HCT116 (cell line): ENCODE results near the gene MID1IP1. TPM values are rescaled to one million over a fixed set of nuclear protein-coding genes. Genes with fewer than 3 reads are reported as not detected.

Experiments used
- ATAC-seq: fragments of 200-7000 bp; cut with Tn5 transposase; 2 replicates; pipeline ENCODE4 v1.9.1; 2020; ENCODE audit warnings: mild to moderate bottlenecking, moderate library complexity
- BruUV-seq: library from RNA; stranded (reverse); fragments of 400-500 nt; replicated peaks from 2 replicates; lab custom pipeline; 2021; lab: Mats Ljungman, UMichigan
- CTCF ChIA-PET: fragments of 300-600 bp; sonication (Branson Sonifier 250); formaldehyde crosslinking; loops from one replicate; lab custom pipeline; 2021; ENCODE audit warnings: antibody characterized with exemption; lab: Charles Lee
- POLR2A ChIA-PET: fragments of 300-600, 350-600 bp; sonication (Branson Sonifier 250); formaldehyde crosslinking; loops from one replicate; lab custom pipeline; 2021; ENCODE audit warnings: antibody characterized with exemption; lab: Charles Lee
- RAD21 ChIA-PET, 2 experiments: fragments of 300-600 bp; sonication (Branson Sonifier 250); formaldehyde crosslinking; loops; one replicate each; lab custom pipeline; 2023; ENCODE audit warnings: low total read pairs in 2 of 2; ENCODE audit not compliant: uncharacterized antibody in 2 of 2, unreplicated experiment in 2 of 2, low non-redundant PET in 1 of 2; lab: Charles Lee
- DNase-seq: peaks from one replicate; pipeline ENCODE4 v3.0.0-alpha.2; 2010; ENCODE audit warnings: low read depth, low spot score
- H2AFZ ChIP-seq: fragments of 200-600 bp; shearing (Covaris generic), sonication (generic); 2 replicates; pipeline ENCODE4 v1.6.1; 2017; ENCODE audit warnings: low read depth, mixed run types, mixed read lengths, antibody characterized with exemption, low read length; ENCODE audit not compliant: poor library complexity, severe bottlenecking
- H3K27ac ChIP-seq: 2 replicates; pipeline ENCODE4 v1.5.1; 2012; ENCODE audit warnings: low read depth, low read length
- H3K27me3 ChIP-seq: fragments of 200-600 bp; sonication (generic); 2 replicates; pipeline ENCODE4 v1.6.1; 2016; ENCODE audit warnings: mixed run types, low read length, mixed read lengths; ENCODE audit not compliant: insufficient read depth
- H3K36me3 ChIP-seq, 2 experiments: fragments of 200-500 bp in 1 of 2; fragments of 200-600 bp in 1 of 2; sonication (Bioruptor generic) in 1 of 2; sonication (generic) in 1 of 2; 2 replicates each; pipeline versions ENCODE4 v1.5.1 to v1.6.1; 2014 to 2016; ENCODE audit warnings: low read length in 2 of 2, inconsistent platforms in 1 of 2, mixed read lengths in 1 of 2, mixed run types in 1 of 2; ENCODE audit not compliant: insufficient read depth in 2 of 2, control insufficient read depth in 1 of 2
- H3K4me1 ChIP-seq, 2 experiments: fragments of 200-600 bp in 1 of 2; sonication (generic) in 1 of 2; 2 replicates each; pipeline versions ENCODE4 v1.5.1 to v1.6.1; 2012 to 2017; ENCODE audit warnings: low read length in 2 of 2, inconsistent platforms in 1 of 2, mild to moderate bottlenecking in 1 of 2, mixed read lengths in 1 of 2, mixed run types in 1 of 2, moderate library complexity in 1 of 2; ENCODE audit not compliant: insufficient read depth in 2 of 2, control insufficient read depth in 1 of 2
- H3K4me2 ChIP-seq: fragments of 200-600 bp; sonication (generic); 2 replicates; pipeline ENCODE4 v1.6.1; 2017; ENCODE audit warnings: mixed run types, low read length, mixed read lengths
- H3K4me3 ChIP-seq, 2 experiments: fragments of 200-600 bp in 1 of 2; sonication (generic) in 1 of 2; replicated peaks in 1 of 2; 2 replicates each; pipeline ENCODE4 v1.5.1; 2011 to 2016; ENCODE audit warnings: low read length in 2 of 2, control low read depth in 1 of 2, low read depth in 1 of 2, mild to moderate bottlenecking in 1 of 2, mixed read lengths in 1 of 2, mixed run types in 1 of 2
- H3K79me2 ChIP-seq: fragments of 200-600 bp; sonication (generic); 2 replicates; pipeline ENCODE4 v1.6.1; 2017; ENCODE audit warnings: mild to moderate bottlenecking, mixed run types, low read length, moderate library complexity, mixed read lengths; ENCODE audit not compliant: insufficient read depth
- H3K9ac ChIP-seq: fragments of 200-600 bp; sonication (generic); 2 replicates; pipeline ENCODE4 v1.6.1; 2016; ENCODE audit warnings: low read length, mixed read lengths
- H3K9me2 ChIP-seq: fragments of 200-600 bp; sonication (generic), shearing (Covaris generic); 2 replicates; pipeline ENCODE4 v1.6.1; 2017; ENCODE audit warnings: mixed run types, mild to moderate bottlenecking, moderate library complexity; ENCODE audit not compliant: insufficient read depth
- H3K9me3 ChIP-seq, 2 experiments: fragments of 200-500 bp in 1 of 2; fragments of 200-600 bp in 1 of 2; sonication (Bioruptor generic) in 1 of 2; sonication (generic) in 1 of 2; 2 replicates each; pipeline ENCODE4 v1.6.1; 2014 to 2017; ENCODE audit warnings: low read length in 2 of 2, mixed read lengths in 2 of 2, inconsistent platforms in 1 of 2, low read depth in 1 of 2, mild to moderate bottlenecking in 1 of 2, mixed run types in 1 of 2, moderate library complexity in 1 of 2; ENCODE audit not compliant: control insufficient read depth in 1 of 2, insufficient read depth in 1 of 2
- H4K20me1 ChIP-seq: fragments of 200-600 bp; sonication (generic), shearing (Covaris generic); 2 replicates; pipeline ENCODE4 v1.6.1; 2017; ENCODE audit warnings: mixed run types, mild to moderate bottlenecking, moderate library complexity; ENCODE audit not compliant: insufficient read depth
- CBX3 ChIP-seq: IDR thresholded peaks from 2 replicates; pipeline ENCODE4 v1.6.1; 2012; ENCODE audit warnings: low read depth
- CEBPB ChIP-seq: IDR thresholded peaks from 2 replicates; pipeline ENCODE4 v1.6.1; 2012; ENCODE audit warnings: low read depth
- EGR1 ChIP-seq: IDR thresholded peaks from 2 replicates; pipeline ENCODE4 v1.6.1; 2012; ENCODE audit warnings: low read depth
- ELF1 ChIP-seq: IDR thresholded peaks from 2 replicates; pipeline ENCODE4 v1.6.1; 2012; ENCODE audit warnings: low read depth, borderline replicate concordance
- EZH2 ChIP-seq: fragments of 200-600 bp; sonication (generic); IDR thresholded peaks from 2 replicates; pipeline ENCODE4 v1.6.1; 2017; ENCODE audit warnings: antibody characterized with exemption, mixed run types
- EZH2phosphoT487 ChIP-seq: fragments of 200-600 bp; IDR thresholded peaks from 2 replicates; pipeline ENCODE4 v1.6.1; 2018; ENCODE audit warnings: antibody characterized with exemption, borderline replicate concordance
- FOSL1 ChIP-seq: IDR thresholded peaks from 2 replicates; pipeline ENCODE4 v1.6.1; 2012; ENCODE audit warnings: low read depth
- POLR2A ChIP-seq: IDR thresholded peaks from 2 replicates; pipeline ENCODE4 v1.7.0; 2011; ENCODE audit warnings: borderline replicate concordance; ENCODE audit not compliant: insufficient read depth, insufficient read length; ENCODE audit errors: extremely low read depth
- POLR2AphosphoS5 ChIP-seq: IDR thresholded peaks from 2 replicates; pipeline ENCODE4 v1.6.1; 2011; ENCODE audit warnings: mild to moderate bottlenecking, low read depth, low read length, moderate library complexity
- SIN3A ChIP-seq: IDR thresholded peaks from 2 replicates; pipeline ENCODE4 v1.6.1; 2012; ENCODE audit warnings: low read depth
- SP1 ChIP-seq: IDR thresholded peaks from 2 replicates; pipeline ENCODE4 v1.6.1; 2012; ENCODE audit warnings: low read depth
- YY1 ChIP-seq: IDR thresholded peaks from 2 replicates; pipeline ENCODE4 v1.6.1; 2011; ENCODE audit warnings: low read length, low read depth, moderate library complexity, mild to moderate bottlenecking; ENCODE audit not compliant: insufficient replicate concordance; ENCODE audit errors: extremely low read depth
- ZNF274 ChIP-seq: fragments of 200-500 bp; sonication (Bioruptor generic); IDR thresholded peaks from 2 replicates; pipeline ENCODE4 v1.6.1; 2014; ENCODE audit warnings: mild to moderate bottlenecking, low read depth, low read length, inconsistent platforms
- intact Hi-C: fragments of 100-400 bp; cut with micrococcal nuclease; formaldehyde crosslinking; loops from 2 replicates; pipeline ENCODE4 v1.10.0; 2022
- total RNA-seq: library from RNA; stranded (reverse); gene quantifications from one replicate; pipeline ENCODE4 v1.2.1, GENCODE V29; 2021; ENCODE audit not compliant: unreplicated experiment
- TF ChIP-seq, protein P1 (sequence below): IDR thresholded peaks from 2 replicates; pipeline ENCODE4 v1.6.1; 2012; ENCODE audit warnings: low read depth
- TF ChIP-seq, protein P2 (sequence below): IDR thresholded peaks from 2 replicates; pipeline ENCODE4 v1.6.1; 2012
- TF ChIP-seq, protein P3 (sequence below): IDR thresholded peaks from 2 replicates; pipeline ENCODE4 v1.6.1; 2012

Gene MID1IP1
- total RNA-seq, 1 experiment from 2014 or later, result 109 TPM

DNA sequence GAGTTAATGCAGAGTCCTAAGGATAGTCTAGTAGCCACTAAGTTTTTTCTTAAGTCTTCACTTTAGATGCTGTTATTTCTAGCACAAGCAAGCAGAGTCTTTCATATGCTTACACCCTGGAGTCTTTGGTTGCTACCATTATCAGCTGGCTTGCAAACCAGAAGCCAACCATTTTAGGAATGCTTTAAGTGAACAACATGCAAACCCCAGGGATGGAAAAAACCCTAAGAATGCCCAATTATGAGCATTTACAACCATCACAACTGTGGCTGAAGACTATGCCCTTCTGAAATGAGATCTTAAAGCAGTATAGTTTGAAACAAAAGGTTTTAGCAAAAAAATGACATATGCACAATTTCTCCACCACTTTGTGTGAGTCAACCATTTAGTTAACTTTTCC lies 6.6 kb downstream of the MID1IP1 start (continued):
- no peak for TF ChIP-seq YY1
- TF ChIP-seq POLR2AphosphoS5, result no peak
- no peak for TF ChIP-seq EGR1
- TF ChIP-seq EZH2, result no peak
- TF ChIP-seq, protein P1, sequence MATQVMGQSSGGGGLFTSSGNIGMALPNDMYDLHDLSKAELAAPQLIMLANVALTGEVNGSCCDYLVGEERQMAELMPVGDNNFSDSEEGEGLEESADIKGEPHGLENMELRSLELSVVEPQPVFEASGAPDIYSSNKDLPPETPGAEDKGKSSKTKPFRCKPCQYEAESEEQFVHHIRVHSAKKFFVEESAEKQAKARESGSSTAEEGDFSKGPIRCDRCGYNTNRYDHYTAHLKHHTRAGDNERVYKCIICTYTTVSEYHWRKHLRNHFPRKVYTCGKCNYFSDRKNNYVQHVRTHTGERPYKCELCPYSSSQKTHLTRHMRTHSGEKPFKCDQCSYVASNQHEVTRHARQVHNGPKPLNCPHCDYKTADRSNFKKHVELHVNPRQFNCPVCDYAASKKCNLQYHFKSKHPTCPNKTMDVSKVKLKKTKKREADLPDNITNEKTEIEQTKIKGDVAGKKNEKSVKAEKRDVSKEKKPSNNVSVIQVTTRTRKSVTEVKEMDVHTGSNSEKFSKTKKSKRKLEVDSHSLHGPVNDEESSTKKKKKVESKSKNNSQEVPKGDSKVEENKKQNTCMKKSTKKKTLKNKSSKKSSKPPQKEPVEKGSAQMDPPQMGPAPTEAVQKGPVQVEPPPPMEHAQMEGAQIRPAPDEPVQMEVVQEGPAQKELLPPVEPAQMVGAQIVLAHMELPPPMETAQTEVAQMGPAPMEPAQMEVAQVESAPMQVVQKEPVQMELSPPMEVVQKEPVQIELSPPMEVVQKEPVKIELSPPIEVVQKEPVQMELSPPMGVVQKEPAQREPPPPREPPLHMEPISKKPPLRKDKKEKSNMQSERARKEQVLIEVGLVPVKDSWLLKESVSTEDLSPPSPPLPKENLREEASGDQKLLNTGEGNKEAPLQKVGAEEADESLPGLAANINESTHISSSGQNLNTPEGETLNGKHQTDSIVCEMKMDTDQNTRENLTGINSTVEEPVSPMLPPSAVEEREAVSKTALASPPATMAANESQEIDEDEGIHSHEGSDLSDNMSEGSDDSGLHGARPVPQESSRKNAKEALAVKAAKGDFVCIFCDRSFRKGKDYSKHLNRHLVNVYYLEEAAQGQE, result no peak
- no peak for TF ChIP-seq SP1
- no peak for TF ChIP-seq CEBPB
- no peak for TF ChIP-seq FOSL1
- TF ChIP-seq, protein P2, sequence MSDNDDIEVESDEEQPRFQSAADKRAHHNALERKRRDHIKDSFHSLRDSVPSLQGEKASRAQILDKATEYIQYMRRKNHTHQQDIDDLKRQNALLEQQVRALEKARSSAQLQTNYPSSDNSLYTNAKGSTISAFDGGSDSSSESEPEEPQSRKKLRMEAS, result no peak

DNA sequence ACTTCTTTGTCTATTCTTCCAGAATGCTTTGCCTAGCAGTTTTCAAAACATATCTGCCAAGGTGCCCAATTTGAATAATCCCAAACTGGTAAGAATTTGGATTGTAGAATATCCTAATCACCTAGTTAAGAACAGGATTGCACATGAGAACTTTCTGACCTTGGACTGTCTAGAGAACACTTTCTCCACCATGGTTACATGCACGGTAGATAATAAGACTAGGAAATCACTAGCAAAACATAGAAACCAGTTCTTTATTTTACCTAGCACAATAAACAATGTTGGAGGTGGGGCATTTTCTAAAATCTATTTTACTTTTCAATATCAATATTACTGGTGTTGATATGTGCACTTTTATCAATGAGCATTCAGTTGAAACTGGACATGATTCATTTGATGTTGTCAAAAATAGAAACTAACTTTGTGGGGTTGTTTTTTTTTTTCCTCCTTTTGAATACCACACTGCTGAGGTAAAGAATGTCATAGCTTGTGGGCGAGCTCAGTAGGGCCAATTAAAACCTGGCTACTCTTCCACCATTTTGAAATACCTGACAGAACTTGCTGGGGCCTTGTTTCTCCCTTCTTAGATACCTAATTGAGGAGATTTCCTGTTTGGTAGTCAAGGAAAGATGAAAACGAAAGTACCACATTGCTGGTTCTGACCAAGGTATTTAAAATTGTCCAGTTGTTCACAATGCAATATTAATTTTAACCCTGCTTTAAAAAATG lies 10.4 kb downstream of the MID1IP1 start:
- Histone ChIP-seq H3K4me3 (no peak overlapping the region), H3K9me3 (no peaks in the 10 kb centered on the region), H3K79me2 (peaks cover 2% of the 10 kb centered on the region; the same call in 1 of the 2 replicates), H4K20me1 (no peaks in the 10 kb centered on the region), H2AFZ (no peak overlapping the region), H3K27me3 (no peaks in the 10 kb centered on the region), H3K27ac (no peak overlapping the region), H3K4me2 (no peak overlapping the region), H3K9ac (no peak overlapping the region), H3K9me2 (no peaks in the 10 kb centered on the region), H3K36me3 (no peaks in the 10 kb centered on the region), H3K4me1 (peaks cover 7 to 9% of the 10 kb centered on the region in 2 experiments; a peak in 3 of 4 replicates)
- ChIA-PET POLR2A (no interaction called here), RAD21 (no interaction called here), CTCF (no interaction called here)
- DNase-seq (no peak), ATAC-seq (no peak)
- intact Hi-C loops, result no loop called here
- no TSS peak for BruUV-seq
- no peak for TF ChIP-seq ELF1
- TF ChIP-seq SIN3A, result no peak
- no peak for TF ChIP-seq FOSL1
- TF ChIP-seq EZH2, result no peak
- TF ChIP-seq CEBPB, result no peak
- TF ChIP-seq, protein P1, result no peak
- TF ChIP-seq, protein P3, sequence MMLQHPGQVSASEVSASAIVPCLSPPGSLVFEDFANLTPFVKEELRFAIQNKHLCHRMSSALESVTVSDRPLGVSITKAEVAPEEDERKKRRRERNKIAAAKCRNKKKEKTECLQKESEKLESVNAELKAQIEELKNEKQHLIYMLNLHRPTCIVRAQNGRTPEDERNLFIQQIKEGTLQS, result no peak
- TF ChIP-seq YY1, result no peak
- no peak for TF ChIP-seq ZNF274
- TF ChIP-seq POLR2A, result no peak
- TF ChIP-seq EZH2phosphoT487, result no peak
- TF ChIP-seq CBX3, result no peak
- TF ChIP-seq EGR1, result no peak
